Measurements from ENCODE around the gene XYLB.

DNA sequence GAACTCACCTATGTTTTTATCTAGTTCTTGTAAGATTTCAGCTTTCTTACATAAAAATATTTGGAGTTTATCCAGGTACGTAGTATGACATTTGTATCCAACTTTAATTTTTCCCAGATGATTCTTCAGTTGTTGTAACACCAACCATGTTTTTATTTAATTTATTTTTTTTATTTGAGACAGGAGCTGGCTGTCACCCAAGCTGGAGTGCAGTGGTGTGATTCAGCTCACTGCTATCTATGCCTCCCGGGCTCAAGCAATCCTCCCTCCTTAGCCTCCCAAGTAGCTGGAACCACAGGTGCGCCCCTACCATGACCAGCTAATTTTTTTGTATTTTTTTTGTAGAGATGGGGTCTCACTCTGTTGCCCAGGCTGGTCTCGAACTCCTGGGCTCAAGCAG, 6.6 kb downstream of the XYLB start:
- TF ChIP-seq CTCF (IDR thresholded peaks at IDR 0.05; ENCODE audit: low read length), result no peak
- TF ChIP-seq EZH2 (optimal IDR thresholded peaks at IDR 0.05; ENCODE audit: low read depth, low read length), result no peak
